Fibroblast of villous mesenchyme (primary cell): Measurements from ENCODE around the gene SLC31A1. TPM values are rescaled to one million over a fixed set of nuclear protein-coding genes. Genes with fewer than 3 reads are reported as not detected.

Experiments used
- DNase-seq: peaks from one replicate; pipeline ENCODE4 v3.0.0-alpha.2; 2010; ENCODE audit warnings: low read depth
- H3K4me3 ChIP-seq: 2 replicates; pipeline ENCODE4 v1.5.1; 2011; ENCODE audit warnings: low read depth, mild to moderate bottlenecking, low read length
- total RNA-seq: library from RNA; depleted of rRNA; stranded (reverse); fragments of >200 nt; gene quantifications from 2 replicates; pipeline ENCODE4 v1.2.3, GENCODE V29; 2012
- TF ChIP-seq, protein P1 (sequence below): IDR thresholded peaks from 2 replicates; pipeline ENCODE4 v1.5.1; 2012; ENCODE audit warnings: low read depth, mild to moderate bottlenecking, low read length; ENCODE audit not compliant: insufficient read depth

The SLC31A1 gene
- total RNA-seq, 1 donor = 41.5 TPM

DNA sequence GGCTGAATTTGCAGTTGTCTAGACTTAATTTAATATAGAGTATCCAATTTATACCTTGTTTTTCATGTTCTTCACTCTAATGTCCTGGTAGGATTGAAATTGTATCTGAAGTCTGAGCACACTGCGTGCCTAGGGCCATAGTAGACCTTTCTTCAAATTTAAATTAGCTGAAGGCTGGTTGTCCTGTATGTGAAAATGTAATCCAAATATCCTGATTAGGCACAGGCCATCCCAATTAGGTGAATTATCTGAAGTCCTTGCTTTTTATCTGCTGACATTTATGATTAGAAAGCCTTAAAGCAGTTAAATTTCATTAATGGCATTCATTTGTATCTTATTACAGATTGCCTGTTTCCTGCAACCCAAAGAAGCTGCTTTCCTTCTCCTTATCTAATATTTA lies 33.6 kb downstream of the SLC31A1 start:
- TF ChIP-seq, protein P1, sequence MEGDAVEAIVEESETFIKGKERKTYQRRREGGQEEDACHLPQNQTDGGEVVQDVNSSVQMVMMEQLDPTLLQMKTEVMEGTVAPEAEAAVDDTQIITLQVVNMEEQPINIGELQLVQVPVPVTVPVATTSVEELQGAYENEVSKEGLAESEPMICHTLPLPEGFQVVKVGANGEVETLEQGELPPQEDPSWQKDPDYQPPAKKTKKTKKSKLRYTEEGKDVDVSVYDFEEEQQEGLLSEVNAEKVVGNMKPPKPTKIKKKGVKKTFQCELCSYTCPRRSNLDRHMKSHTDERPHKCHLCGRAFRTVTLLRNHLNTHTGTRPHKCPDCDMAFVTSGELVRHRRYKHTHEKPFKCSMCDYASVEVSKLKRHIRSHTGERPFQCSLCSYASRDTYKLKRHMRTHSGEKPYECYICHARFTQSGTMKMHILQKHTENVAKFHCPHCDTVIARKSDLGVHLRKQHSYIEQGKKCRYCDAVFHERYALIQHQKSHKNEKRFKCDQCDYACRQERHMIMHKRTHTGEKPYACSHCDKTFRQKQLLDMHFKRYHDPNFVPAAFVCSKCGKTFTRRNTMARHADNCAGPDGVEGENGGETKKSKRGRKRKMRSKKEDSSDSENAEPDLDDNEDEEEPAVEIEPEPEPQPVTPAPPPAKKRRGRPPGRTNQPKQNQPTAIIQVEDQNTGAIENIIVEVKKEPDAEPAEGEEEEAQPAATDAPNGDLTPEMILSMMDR = no peak
- DNase-seq = no peak
- no peak overlapping the region for H3K4me3 ChIP-seq

DNA sequence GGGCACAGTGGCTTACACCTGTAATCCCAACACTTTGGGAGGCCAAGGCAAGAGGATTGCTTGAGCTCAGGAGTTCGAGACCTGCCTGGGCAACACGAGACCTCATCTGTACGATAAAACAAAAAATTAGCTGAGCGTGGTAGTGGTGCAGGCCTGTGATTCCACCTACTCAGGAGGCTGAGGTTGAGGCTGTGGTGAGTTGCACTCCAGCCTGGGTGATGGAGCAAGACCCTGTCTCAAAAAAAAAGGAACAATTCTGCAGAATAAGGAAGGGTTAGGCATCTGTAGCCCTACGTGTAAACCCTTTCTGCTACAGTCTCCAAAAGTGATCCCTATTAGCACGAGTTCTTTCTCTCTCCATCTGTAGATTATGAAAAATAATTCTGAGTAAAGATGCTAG lies 34.1 kb downstream of the SLC31A1 start:
- TF ChIP-seq, protein P1 = no peak
- DNase-seq = no peak

DNA sequence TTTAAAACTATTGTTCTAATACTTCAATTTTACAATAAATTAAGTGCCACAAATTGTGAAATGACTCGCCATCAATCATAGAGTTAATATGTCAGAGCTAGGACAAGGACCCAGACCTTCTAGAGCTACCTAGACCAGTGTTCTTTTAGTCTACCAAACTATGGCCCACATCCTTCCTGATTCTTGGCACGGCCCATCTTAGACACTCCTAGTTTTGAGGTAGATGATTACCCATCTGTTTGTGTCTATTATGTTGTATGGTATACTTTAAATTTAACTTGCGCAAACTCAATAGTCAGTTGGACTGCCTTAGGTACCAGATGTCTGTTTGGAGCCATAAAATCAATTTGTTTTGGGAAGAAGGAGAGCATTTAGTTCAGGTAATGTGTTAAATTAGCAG lies 36.5 kb downstream of the SLC31A1 start:
- TF ChIP-seq, protein P1 = no peak
- no peak for DNase-seq
- H3K4me3 ChIP-seq = no peak overlapping the region

More for the DNA sequence above, 34.1 kb downstream of the SLC31A1 start:
- H3K4me3 ChIP-seq = no peak overlapping the region

DNA sequence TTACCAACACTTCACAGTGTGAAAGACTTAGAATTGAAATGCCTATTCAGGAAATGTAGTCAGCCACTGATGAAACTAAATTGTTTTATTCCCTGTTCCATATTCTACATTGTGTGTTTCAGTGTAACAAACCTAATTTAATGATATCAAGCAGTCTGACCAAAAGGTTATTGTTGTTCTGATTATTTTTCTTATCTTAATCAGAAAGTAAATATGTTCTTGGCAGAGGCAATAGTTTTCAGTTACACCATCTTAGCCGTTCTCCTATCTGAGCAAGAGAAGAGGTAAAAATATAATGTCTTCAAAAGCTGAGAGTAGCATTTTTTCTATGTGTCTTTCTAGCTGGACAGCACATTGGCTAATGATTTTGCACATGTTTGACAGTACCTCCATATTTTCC lies 36.9 kb downstream of the SLC31A1 start:
- TF ChIP-seq, protein P1 = no peak
- no peak for DNase-seq

DNA sequence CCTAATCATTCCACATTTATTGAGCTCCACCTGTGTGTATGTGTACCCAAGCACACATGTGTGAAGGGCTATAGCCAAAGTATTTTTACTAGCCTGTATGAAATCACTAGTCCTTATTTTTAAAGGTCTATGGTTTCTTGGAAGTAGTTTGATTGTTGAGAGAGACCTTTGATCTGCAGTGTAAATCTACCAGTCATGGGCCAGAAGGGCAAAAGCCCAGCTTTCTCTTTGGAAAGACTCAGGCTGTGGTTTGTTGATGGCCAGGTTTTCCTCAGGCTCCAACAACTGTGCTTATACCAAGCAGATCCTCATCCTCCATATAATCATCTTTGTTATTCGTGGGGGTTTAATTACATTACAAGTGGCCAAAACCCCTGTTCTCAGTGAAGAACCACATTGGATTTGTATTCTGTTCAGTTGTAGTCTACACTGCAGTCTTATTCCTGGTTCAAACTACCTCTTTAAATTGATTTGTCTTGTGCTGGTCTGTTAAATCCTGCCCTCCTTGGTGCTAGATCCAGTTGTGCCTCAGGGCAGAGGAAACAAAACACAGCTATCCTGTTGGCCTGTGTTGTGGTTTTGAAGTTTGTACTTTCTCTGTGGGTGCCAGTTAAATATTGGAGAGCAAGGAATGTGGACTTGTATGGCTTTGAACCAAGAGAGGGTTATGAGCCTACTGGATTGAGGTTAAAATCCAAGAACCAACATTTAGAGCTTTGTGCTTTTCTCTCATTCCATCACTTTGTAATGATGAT lies 40.8 kb downstream of the SLC31A1 start:
- no peak overlapping the region for H3K4me3 ChIP-seq
- TF ChIP-seq, protein P1 = no peak
- DNase-seq = no peak

More for the DNA sequence above, 36.9 kb downstream of the SLC31A1 start:
- no peak overlapping the region for H3K4me3 ChIP-seq

DNA sequence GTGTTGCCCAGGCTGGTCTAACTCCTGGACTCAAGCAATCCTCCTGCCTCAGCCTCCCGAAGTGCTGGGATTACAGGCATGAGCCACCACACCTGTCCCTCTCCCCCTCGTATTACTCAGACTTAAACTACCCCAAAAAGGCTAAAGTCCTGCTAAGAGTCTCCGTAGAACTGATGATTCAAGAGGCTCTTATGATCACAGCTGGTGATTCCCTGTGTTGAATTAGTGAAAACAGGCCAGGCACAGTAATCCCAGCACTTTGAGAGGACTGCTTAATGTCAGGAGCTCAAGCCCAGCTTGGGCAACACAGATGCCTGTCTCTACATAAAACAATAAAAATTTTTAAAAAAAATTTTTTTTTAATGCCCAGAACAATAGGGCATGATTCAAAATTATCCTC lies 44.8 kb downstream of the SLC31A1 start:
- H3K4me3 ChIP-seq = no peak overlapping the region
- TF ChIP-seq, protein P1 = no peak
- DNase-seq = peak; percentile 18
